Activated T-helper 1 cell treated with anti-CD3 and anti-CD28 coated beads, Interleukin-2, amount 50 U/mL, for 16 hours (primary cell): ENCODE measurements around the gene FBXO31.
"Not testable (repeated sequence)": the region's sequence is repeated elsewhere in the genome, so short reads cannot be mapped to it uniquely, and the experiment has no call there.

Source experiments
- DNase-seq, 2 donors: peaks; one replicate each; pipeline ENCODE4 v3.0.0-alpha.2; 2020; ENCODE audit warnings: low read depth in 1 of 2, low spot score in 1 of 2

The FBXO31 gene

DNA sequence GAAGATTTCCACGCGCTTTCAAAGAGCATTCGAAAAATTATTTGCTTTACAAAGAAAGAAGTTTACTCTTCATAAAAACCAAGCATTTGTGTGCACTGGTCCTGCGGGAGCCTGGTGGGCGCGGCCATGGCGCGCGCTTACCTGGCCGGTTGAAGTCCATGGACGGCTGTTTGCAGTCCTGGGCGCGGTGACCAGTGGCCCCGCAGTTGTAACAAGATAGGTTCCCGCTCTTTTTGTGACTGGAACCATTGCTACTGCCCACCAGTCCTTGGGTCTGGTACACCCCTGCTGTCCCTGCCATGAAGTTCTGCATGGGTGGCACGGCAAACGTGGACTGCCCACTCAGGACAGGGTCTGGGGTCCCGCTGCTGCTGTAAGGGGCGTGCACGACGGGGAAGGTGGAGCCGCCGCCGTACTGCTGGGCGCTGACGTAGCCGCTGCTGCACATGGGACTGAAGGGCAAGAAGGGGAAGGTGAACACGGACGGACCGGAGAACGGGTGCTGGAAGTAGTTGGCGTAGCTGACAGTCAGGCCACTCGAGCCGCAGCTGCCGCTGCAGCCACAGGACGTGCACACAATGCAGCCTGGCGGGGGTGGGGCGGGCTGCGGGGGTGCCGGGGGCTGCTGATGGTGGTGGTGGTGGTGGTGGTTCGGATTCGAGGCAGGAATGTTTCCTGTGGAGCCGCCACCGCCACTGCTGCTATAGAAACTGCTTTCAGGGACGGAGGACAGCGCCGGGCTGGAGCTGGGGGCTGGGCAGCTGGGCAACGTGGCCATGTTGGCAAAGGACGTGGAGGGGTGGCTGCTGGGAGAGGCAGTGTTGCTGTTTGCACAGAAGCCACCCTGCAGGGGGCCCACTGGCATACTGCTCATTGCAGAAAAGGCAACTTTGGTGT, 28.0 kb upstream of the FBXO31 start:
- no peak for DNase-seq

GRCh38 chr16:87410968-87411367, 27.4 kb upstream of the FBXO31 start:
- DNase-seq, result no peak

- no peak for DNase-seq
Observed at GRCh38 chr16:87410530-87410929, 27.0 kb upstream of the FBXO31 start.

DNA sequence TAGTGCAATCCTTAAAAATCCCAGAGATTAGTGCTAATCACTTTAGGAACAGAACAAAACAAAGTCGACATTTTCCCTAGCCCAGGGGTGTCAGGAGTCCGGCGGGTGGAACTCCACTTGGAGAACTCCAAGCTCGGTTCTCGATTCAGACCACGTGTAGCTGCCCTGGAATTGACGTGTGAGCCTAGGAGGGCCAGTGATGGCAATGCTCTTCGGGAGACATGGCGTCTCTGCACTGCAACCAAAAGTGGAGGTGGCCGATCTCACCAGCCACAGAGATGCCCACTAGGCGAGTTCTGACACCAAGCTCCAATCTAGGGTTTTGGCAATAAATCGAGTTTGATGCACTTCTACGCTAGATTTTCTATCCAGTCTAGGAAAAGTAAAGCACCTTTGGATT, 26.2 kb upstream of the FBXO31 start:
- DNase-seq, result no peak

- DNase-seq, result no peak
Observed at GRCh38 chr16:87409153-87409552, 25.6 kb upstream of the FBXO31 start.

DNA sequence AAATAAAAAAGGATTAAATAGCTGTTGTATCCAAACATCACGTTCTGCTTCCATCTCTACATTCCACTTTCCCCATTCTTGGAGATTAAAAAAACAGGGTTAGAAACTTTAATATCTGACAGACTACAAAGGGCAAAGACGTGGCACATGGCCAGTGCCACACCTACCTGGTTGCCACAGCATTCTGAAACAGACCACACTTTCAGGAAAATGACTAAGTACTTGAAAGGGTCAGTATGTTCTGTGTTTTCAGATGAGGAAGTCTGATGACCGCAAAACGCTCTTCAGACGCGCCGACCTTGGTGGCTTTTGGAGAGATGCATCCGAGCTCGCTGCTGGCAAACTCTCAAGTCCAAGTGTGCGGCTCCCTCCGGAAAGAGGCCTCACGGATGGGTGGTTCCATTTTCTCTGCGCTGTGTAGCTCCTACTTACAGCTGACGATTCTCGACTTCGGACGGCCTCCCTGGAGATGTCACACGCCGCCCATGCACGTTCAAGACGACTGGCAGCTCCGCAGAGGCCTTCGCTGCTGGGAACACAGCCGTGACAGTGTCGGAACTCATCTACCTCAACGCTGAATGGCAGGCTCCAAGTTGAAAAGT, 24.0 kb upstream of the FBXO31 start:
- DNase-seq, result no peak

- DNase-seq, result no peak
Observed at GRCh38 chr16:87406495-87407088, 23.0 kb upstream of the FBXO31 start.

- no peak for DNase-seq
Observed at GRCh38 chr16:87404764-87405625, 21.4 kb upstream of the FBXO31 start.

DNA sequence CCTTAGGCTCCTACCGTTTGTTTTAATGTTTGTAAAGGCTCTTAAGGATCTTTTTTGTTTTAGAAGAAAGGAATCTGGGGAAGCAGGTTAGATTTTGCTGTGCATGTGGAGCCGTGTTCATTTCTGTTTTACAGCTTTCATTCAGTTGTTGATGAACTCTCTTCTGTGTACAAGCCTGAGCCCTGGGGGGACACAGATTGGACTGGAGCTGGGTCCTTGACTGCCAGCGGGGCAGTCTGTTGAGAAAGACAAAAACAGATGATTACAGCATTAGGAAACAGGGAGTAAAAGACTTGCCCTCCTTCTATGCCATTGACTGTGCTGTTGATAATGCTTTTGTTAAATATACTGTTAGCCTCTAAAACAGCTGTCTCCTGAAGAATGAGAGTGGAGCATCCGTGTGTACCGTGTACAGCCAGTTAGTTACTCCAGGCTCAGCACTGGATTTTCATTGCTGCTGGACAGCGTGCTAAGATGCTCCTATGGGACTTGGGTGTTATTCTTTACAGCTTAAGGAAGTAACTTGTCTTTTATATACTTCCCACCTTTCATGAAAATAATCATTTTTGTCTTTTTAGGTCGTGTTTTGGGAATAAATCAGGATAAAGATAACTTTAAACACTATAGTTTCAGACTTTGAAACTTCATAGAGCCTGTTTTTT, 11.7 kb upstream of the FBXO31 start:
- DNase-seq, result no peak

- no peak for DNase-seq
Observed at GRCh38 chr16:87393680-87394055, 10.1 kb upstream of the FBXO31 start.

GRCh38 chr16:87392821-87393679, 9.5 kb upstream of the FBXO31 start:
- peak in 1 of 2 donors; percentile 27 for DNase-seq

DNA sequence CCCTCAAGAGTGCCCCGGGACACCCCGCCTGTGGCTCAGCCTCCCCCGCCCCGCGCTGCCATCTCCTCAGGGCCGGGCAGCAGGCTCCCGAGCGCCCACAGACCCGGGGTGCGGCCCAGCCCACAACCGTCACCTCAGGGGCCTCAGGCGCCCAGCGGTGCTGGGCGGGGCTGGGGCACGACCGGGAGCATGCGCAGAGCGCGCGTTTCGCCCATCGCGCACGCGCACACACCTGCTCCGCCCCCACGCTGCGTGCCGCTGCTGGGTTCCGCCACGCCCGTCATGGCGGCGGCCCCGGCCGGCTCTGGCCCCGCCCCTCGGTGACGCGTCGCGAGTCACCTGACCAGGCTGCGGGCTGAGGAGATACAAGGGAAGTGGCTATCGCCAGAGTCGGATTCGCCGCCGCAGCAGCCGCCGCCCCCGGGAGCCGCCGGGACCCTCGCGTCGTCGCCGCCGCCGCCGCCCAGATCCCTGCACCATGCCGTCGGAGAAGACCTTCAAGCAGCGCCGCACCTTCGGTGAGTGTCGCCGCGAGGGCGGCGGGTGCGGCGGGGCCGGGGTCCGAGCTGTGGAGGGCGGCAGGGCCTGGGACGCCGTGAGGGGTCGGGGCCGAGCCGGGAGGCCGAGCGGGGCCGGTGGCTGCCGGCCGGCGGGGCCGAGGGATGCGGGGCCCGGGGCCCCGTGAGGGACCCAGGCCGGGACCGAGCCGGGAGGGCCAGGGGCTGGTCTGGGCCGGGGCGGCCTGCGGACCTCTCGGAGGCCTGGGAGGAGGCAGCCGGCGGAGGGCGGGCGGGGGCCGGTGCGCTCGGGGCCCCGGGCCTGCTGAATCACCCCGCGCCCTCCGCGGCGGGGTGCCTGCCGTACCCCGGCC, 8.6 kb upstream of the FBXO31 start, which contains the start of gene MAP1LC3B:
MAP1LC3B (plus strand) TSS at position 387 of the 871 bp plus-strand sequence; CDS start at position 479, 92 bp downstream.
- peak; percentile 95 to 99 for DNase-seq

- no peak for DNase-seq
Observed at GRCh38 chr16:87391324-87391949, 7.9 kb upstream of the FBXO31 start.

- DNase-seq, result no peak
Observed at GRCh38 chr16:87390641-87391323, 7.2 kb upstream of the FBXO31 start.

DNA sequence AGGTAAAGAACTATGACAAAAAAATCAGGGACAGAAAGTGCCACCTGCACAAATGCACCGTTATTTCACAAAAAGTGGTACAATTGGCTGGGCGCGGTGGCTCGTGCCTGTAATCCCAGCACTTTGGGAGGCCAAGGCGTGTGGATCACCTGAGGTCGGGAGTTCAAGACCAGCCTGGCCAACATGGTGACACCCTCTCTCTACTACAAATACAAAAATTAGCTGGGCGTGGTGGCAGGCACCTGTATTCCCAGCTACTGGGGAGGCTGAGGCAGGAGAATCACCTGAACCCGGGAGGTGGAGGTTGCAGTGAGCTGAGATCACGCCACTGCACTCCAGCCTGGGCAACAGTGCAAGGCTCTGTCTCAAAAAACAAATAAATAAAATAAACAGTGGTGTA, 6.3 kb upstream of the FBXO31 start:
- not testable (repeated sequence) for DNase-seq

- DNase-seq, result no peak
Observed at GRCh38 chr16:87389245-87389644, 5.7 kb upstream of the FBXO31 start.

- DNase-seq, result no peak
Observed at GRCh38 chr16:87388818-87389134, 5.2 kb upstream of the FBXO31 start.
